Activated B cell treated with CpG ODN at 0.5 μM for 24 hours (primary cell): Measurements from ENCODE around the gene KRT86. TPM values are rescaled to one million over a fixed set of nuclear protein-coding genes. Genes with fewer than 3 reads are reported as not detected.

Experiments
- ATAC-seq: fragments of 200-7000 bp; cut with Tn5 transposase; one replicate; pipeline ENCODE4 v1.10.0; 2021; ENCODE audit warnings: low read depth, mild to moderate bottlenecking, moderate library complexity
- CTCF ChIA-PET: fragments of 350-600 bp; sonication (Branson Sonifier 250); formaldehyde crosslinking; loops from one replicate; lab custom pipeline; 2021; ENCODE audit warnings: antibody characterized with exemption; lab: Charles Lee
- POLR2A ChIA-PET: fragments of 350-600 bp; sonication (Branson Sonifier 250); formaldehyde crosslinking; loops from one replicate; lab custom pipeline; 2021; ENCODE audit warnings: antibody characterized with exemption; lab: Charles Lee
- DNase-seq: peaks from one replicate; pipeline ENCODE4 v3.0.0; 2022
- H3K27ac Mint-ChIP-seq: one replicate; pipeline ENCODE4 v1.8.0; 2020; ENCODE audit warnings: mixed read lengths
- H3K27me3 Mint-ChIP-seq: one replicate; pipeline ENCODE4 v1.8.0; 2021; ENCODE audit warnings: mixed read lengths
- H3K36me3 Mint-ChIP-seq: one replicate; pipeline ENCODE4 v1.8.0; 2021; ENCODE audit warnings: low read depth, mixed read lengths
- H3K4me1 Mint-ChIP-seq: one replicate; pipeline ENCODE4 v1.8.0; 2021; ENCODE audit warnings: mixed read lengths
- H3K4me3 Mint-ChIP-seq: one replicate; pipeline ENCODE4 v1.8.0; 2020; ENCODE audit warnings: mild to moderate bottlenecking, mixed read lengths
- H3K9me3 Mint-ChIP-seq: one replicate; pipeline ENCODE4 v1.8.0; 2020; ENCODE audit warnings: mixed read lengths
- intact Hi-C: fragments of 100-400 bp; cut with micrococcal nuclease; formaldehyde crosslinking; loops from one replicate; pipeline ENCODE4 v1.15.1; 2024
- total RNA-seq: library from RNA; stranded (reverse); gene quantifications from 2 replicates; pipeline ENCODE4 v1.2.3, GENCODE V29; 2022
- TF ChIP-seq, protein P1 (sequence below): fragments of 200-600 bp; IDR thresholded peaks from one replicate; pipeline ENCODE4 v1.8.0; 2022; ENCODE audit warnings: antibody characterized with exemption, mild to moderate bottlenecking

KRT86 gene
- total RNA-seq, 1 donor from 2014 or later = not detected

DNA sequence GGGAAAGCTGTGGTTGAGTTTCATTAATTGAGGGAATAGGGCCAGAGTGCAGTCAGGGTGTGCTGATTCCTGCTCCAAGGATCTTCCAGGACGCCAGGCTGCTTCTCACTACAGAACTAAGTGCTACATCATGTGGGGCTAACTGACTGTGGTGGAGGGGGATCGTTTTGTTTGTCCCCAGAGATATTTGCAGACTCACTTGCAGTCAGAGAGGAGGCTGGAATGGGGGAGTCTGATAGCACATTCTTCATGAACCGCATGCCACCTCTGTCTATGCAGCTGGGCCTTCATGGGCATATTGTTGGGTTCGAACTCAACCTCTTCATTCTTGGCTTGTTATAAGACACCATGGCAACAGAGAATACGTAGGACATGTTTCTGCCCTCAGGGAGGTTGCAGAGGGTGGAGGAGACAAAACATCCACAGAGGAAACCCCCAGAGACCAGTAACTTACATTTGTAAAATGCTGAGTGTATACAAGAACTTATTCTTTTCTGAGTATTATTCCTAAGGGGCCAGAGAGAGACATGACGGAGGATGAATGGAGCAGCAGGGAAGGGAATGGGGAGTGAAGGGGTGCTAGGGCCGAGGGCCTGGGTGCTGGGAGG lies 28.4 kb upstream of the KRT86 start:
- H3K9me3 Mint-ChIP-seq = no peaks in the 10 kb centered on the region
- H3K4me3 Mint-ChIP-seq = no peak overlapping the region
- TF ChIP-seq, protein P1, sequence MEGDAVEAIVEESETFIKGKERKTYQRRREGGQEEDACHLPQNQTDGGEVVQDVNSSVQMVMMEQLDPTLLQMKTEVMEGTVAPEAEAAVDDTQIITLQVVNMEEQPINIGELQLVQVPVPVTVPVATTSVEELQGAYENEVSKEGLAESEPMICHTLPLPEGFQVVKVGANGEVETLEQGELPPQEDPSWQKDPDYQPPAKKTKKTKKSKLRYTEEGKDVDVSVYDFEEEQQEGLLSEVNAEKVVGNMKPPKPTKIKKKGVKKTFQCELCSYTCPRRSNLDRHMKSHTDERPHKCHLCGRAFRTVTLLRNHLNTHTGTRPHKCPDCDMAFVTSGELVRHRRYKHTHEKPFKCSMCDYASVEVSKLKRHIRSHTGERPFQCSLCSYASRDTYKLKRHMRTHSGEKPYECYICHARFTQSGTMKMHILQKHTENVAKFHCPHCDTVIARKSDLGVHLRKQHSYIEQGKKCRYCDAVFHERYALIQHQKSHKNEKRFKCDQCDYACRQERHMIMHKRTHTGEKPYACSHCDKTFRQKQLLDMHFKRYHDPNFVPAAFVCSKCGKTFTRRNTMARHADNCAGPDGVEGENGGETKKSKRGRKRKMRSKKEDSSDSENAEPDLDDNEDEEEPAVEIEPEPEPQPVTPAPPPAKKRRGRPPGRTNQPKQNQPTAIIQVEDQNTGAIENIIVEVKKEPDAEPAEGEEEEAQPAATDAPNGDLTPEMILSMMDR = no peak
- H3K4me1 Mint-ChIP-seq = peaks cover 12% of the 10 kb centered on the region
- intact Hi-C loops = no loop called here
- H3K27ac Mint-ChIP-seq = no peak overlapping the region
- DNase-seq (no peak), ATAC-seq (no peak)
- H3K36me3 Mint-ChIP-seq = no peaks in the 10 kb centered on the region
- ChIA-PET CTCF (no interaction called here), POLR2A (no interaction called here)
- H3K27me3 Mint-ChIP-seq = peaks cover 33% of the 10 kb centered on the region

GRCh38 chr12:52246720-52247621 lies 27.5 kb upstream of the KRT86 start:
- H3K9me3 Mint-ChIP-seq = no peaks in the 10 kb centered on the region
- H3K4me3 Mint-ChIP-seq = no peak overlapping the region
- TF ChIP-seq, protein P1 = no peak
- no peak overlapping the region for H3K27ac Mint-ChIP-seq
- DNase-seq (no peak), ATAC-seq (no peak)
- H3K4me1 Mint-ChIP-seq = peaks cover 12% of the 10 kb centered on the region
- CTCF ChIA-PET = no interaction called here
- intact Hi-C loops = no loop called here
- no peaks in the 10 kb centered on the region for H3K36me3 Mint-ChIP-seq
- H3K27me3 Mint-ChIP-seq = peaks cover 37% of the 10 kb centered on the region
- POLR2A ChIA-PET = no interaction called here

DNA sequence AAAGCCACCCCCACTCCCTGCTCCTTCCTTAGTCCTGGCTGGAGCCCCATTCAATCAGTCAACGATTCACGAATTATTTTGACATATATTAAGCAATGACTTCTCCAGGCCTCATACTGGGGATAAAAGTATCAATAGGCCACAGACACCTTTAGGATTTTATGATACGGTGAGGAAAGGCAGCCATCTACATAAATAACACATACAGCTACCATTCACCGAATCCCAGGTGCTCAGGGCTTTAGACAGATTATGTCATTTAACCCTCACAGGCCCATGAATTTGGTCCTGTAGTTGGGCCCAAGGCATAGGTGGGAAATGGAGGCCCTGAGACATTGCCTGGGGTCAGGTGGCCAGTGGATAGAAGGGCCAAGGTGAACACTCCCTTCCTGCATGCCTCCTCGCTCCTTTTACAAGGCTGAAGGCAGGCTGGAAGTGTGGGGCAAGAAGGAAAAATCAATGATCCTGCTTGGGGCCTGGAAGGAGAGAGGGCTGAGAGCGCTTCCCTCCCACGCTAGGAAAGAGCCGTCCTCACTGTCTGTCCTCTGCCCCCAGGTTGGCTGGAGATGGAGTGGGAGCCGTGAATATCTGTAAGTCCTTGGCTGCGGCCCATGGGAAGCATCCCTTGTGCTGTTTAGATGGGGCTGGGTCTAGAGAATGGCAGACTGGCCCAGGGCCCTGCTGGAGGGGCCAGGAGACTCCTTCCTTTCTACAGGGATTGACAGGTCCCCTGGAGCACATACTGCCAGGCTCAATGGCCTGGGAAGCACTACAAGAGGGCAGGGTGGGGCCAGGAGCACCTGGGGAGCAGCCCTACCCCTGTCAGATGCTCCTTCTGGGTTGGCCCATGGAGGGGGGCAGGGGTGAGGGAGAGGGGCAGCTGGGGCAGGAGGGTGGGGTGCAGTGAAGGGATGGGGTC lies 26.6 kb upstream of the KRT86 start:
- H3K4me1 Mint-ChIP-seq = peaks cover 12% of the 10 kb centered on the region
- ATAC-seq (no peak), DNase-seq (no peak)
- H3K27me3 Mint-ChIP-seq = peaks cover 33% of the 10 kb centered on the region
- H3K36me3 Mint-ChIP-seq = no peaks in the 10 kb centered on the region
- no peak overlapping the region for H3K4me3 Mint-ChIP-seq
- ChIA-PET CTCF (no interaction called here), POLR2A (no interaction called here)
- H3K9me3 Mint-ChIP-seq = no peaks in the 10 kb centered on the region
- intact Hi-C loops = no loop called here
- TF ChIP-seq, protein P1 = no peak
- H3K27ac Mint-ChIP-seq = no peak overlapping the region

GRCh38 chr12:52248541-52249461 lies 25.6 kb upstream of the KRT86 start:
- ATAC-seq = no peak
- Mint-ChIP-seq H3K9me3 (no peaks in the 10 kb centered on the region), H3K36me3 (no peaks in the 10 kb centered on the region), H3K27ac (no peak overlapping the region), H3K27me3 (peaks cover 34% of the 10 kb centered on the region), H3K4me1 (peaks cover 8% of the 10 kb centered on the region), H3K4me3 (no peak overlapping the region)
- ChIA-PET CTCF (no interaction called here), POLR2A (no interaction called here)
- DNase-seq = no peak
- TF ChIP-seq, protein P1 = no peak
- intact Hi-C loops = no loop called here
